H1 (cell line): ENCODE data around the gene GPR155. TPM values are rescaled to one million over a fixed set of nuclear protein-coding genes. Genes with fewer than 3 reads are reported as not detected.
"Not testable (repeated sequence)": the region's sequence is repeated elsewhere in the genome, so short reads cannot be mapped to it uniquely, and the experiment has no call there.

ENCODE experiments used
- CTCF ChIA-PET: fragments of 300-600 bp; sonication (Branson Sonifier 250); formaldehyde crosslinking; loops from one replicate; lab custom pipeline; 2021; ENCODE audit not compliant: partially characterized antibody; lab: Charles Lee
- POLR2A ChIA-PET: fragments of 300-600 bp; sonication (Branson Sonifier 250); formaldehyde crosslinking; loops from one replicate; lab custom pipeline; 2021; ENCODE audit warnings: inconsistent platforms; ENCODE audit not compliant: partially characterized antibody; lab: Charles Lee
- DNase-seq, 2 experiments: peaks; one replicate each; pipeline versions ENCODE4 v3.0.0 to v3.0.0-alpha.2; 2010 to 2022; ENCODE audit warnings: low spot score in 2 of 2, low read depth in 1 of 2, mixed read lengths in 1 of 2
- FAIRE-seq: peaks from 2 replicates; lab custom pipeline; 2011; peaks lifted over from hg19 to GRCh38; lab: Jason Lieb, UNC
- H2AFZ ChIP-seq: 2 replicates; pipeline ENCODE4 v1.8.1; 2012; ENCODE audit warnings: low read length, inconsistent platforms
- H2AK5ac ChIP-seq: 2 replicates; pipeline ENCODE4 v1.6.1; 2013; ENCODE audit warnings: low read depth, low read length
- H2BK120ac ChIP-seq: replicated peaks from 2 replicates; pipeline ENCODE3; 2013; ENCODE audit warnings: low read depth, low read length, inconsistent platforms
- H2BK12ac ChIP-seq: 2 replicates; pipeline ENCODE4 v1.6.1; 2013; ENCODE audit warnings: low read depth, low read length
- H2BK15ac ChIP-seq: 2 replicates; pipeline ENCODE4 v1.6.1; 2013; ENCODE audit warnings: low read length
- H2BK20ac ChIP-seq: 2 replicates; pipeline ENCODE4 v1.6.1; 2013; ENCODE audit warnings: low read length
- H2BK5ac ChIP-seq: 2 replicates; pipeline ENCODE4 v1.6.1; 2013; ENCODE audit warnings: low read depth, low read length
- H3K14ac ChIP-seq: 2 replicates; pipeline ENCODE4 v1.6.1; 2013; ENCODE audit warnings: inconsistent platforms; ENCODE audit not compliant: insufficient read length
- H3K18ac ChIP-seq: 2 replicates; pipeline ENCODE4 v1.6.1; 2013; ENCODE audit warnings: low read length; ENCODE audit errors: extremely low read depth
- H3K23ac ChIP-seq: 2 replicates; pipeline ENCODE4 v1.6.1; 2013; ENCODE audit warnings: inconsistent platforms; ENCODE audit not compliant: insufficient read length
- H3K23me2 ChIP-seq: 2 replicates; pipeline ENCODE4 v1.6.1; 2013; ENCODE audit warnings: low read depth, low read length
- H3K27ac ChIP-seq: 2 replicates; pipeline ENCODE4 v1.6.1; 2011; ENCODE audit warnings: low read depth, low read length, inconsistent platforms
- H3K27me3 ChIP-seq, 4 experiments: replicated peaks in 1 of 4; 1 replicate in 1 of 4; 2 replicates in 3 of 4; pipeline versions ENCODE4 v1.6.1 to v1.8.1; 2011 to 2013; ENCODE audit warnings: low read length in 3 of 4, mild to moderate bottlenecking in 3 of 4, inconsistent platforms in 2 of 4, mixed read lengths in 2 of 4, moderate library complexity in 1 of 4; ENCODE audit not compliant: control insufficient read depth in 3 of 4, insufficient read depth in 3 of 4; ENCODE audit errors: extremely low read depth in 1 of 4
- H3K36me3 ChIP-seq, 4 experiments: 2 replicates each; pipeline versions ENCODE4 v1.6.1 to v1.8.1; 2011 to 2013; ENCODE audit warnings: mild to moderate bottlenecking in 4 of 4, low read length in 3 of 4, moderate library complexity in 2 of 4, control low read depth in 1 of 4, inconsistent platforms in 1 of 4; ENCODE audit not compliant: insufficient read depth in 4 of 4, control insufficient read depth in 2 of 4
- H3K4ac ChIP-seq: replicated peaks from 2 replicates; pipeline ENCODE3; 2013; ENCODE audit warnings: low read length, low read depth, mixed read lengths, inconsistent platforms; ENCODE audit not compliant: insufficient read length
- H3K4me1 ChIP-seq, 4 experiments: replicated peaks in 1 of 4; 1 replicate in 1 of 4; 2 replicates in 3 of 4; pipeline versions ENCODE4 v1.6.1 to v1.8.1; 2011 to 2013; ENCODE audit warnings: low read length in 3 of 4, inconsistent platforms in 2 of 4, mixed read lengths in 1 of 4; ENCODE audit not compliant: insufficient read depth in 4 of 4, control insufficient read depth in 3 of 4
- H3K4me2 ChIP-seq, 2 experiments: 2 replicates each; pipeline versions ENCODE4 v1.6.1 to v1.8.1; 2011 to 2013; ENCODE audit warnings: low read depth in 2 of 2, low read length in 2 of 2, control low read depth in 1 of 2, inconsistent platforms in 1 of 2, mild to moderate bottlenecking in 1 of 2; ENCODE audit not compliant: insufficient read depth in 1 of 2
- H3K4me3 ChIP-seq, 4 experiments: fragments of 200-600, 300-600 bp in 1 of 4; sonication (generic), shearing (Covaris generic), sonication (Bioruptor Twin) in 1 of 4; 2 replicates each; pipeline versions ENCODE4 v1.5.1 to v1.8.1; 2011 to 2016; ENCODE audit warnings: low read length in 4 of 4, low read depth in 3 of 4, control low read depth in 2 of 4, inconsistent platforms in 2 of 4, mild to moderate bottlenecking in 2 of 4, mixed read lengths in 1 of 4, moderate library complexity in 1 of 4; ENCODE audit not compliant: insufficient read depth in 2 of 4; ENCODE audit errors: extremely low read depth in 1 of 4
- H3K56ac ChIP-seq: replicated peaks from 2 replicates; pipeline ENCODE3; 2013; ENCODE audit warnings: low read depth, mild to moderate bottlenecking, mixed read lengths, low read length, inconsistent platforms; ENCODE audit not compliant: insufficient read length
- H3K79me1 ChIP-seq: 2 replicates; pipeline ENCODE4 v1.6.1; 2013; ENCODE audit warnings: low read depth, low read length, control low read depth
- H3K79me2 ChIP-seq, 2 experiments: 2 replicates each; pipeline versions ENCODE4 v1.6.1 to v1.8.1; 2012 to 2013; ENCODE audit warnings: low read length in 2 of 2, mild to moderate bottlenecking in 2 of 2, inconsistent platforms in 1 of 2; ENCODE audit not compliant: insufficient read depth in 2 of 2, control insufficient read depth in 1 of 2
- H3K9ac ChIP-seq, 4 experiments: replicated peaks in 1 of 4; 1 replicate in 1 of 4; 2 replicates in 3 of 4; pipeline versions ENCODE4 v1.6.1 to v1.8.1; 2011 to 2013; ENCODE audit warnings: low read depth in 3 of 4, low read length in 3 of 4, control low read depth in 2 of 4, mild to moderate bottlenecking in 2 of 4, moderate library complexity in 2 of 4, inconsistent platforms in 1 of 4; ENCODE audit errors: extremely low read depth in 1 of 4
- H3K9me3 ChIP-seq, 2 experiments: 2 replicates each; pipeline versions ENCODE4 v1.6.1 to v1.8.1; 2012 to 2013; ENCODE audit warnings: mild to moderate bottlenecking in 2 of 2, moderate library complexity in 2 of 2, control low read depth in 1 of 2, inconsistent platforms in 1 of 2, low read depth in 1 of 2, low read length in 1 of 2, mixed read lengths in 1 of 2; ENCODE audit not compliant: insufficient read depth in 2 of 2
- H4K20me1 ChIP-seq, 2 experiments: replicated peaks in 1 of 2; 2 replicates each; pipeline versions ENCODE3 to v1.8.1; 2011 to 2013; ENCODE audit warnings: inconsistent platforms in 2 of 2, low read length in 2 of 2, mild to moderate bottlenecking in 1 of 2; ENCODE audit not compliant: insufficient read depth in 2 of 2, control insufficient read depth in 1 of 2
- H4K5ac ChIP-seq: 2 replicates; pipeline ENCODE4 v1.6.1; 2013; ENCODE audit warnings: low read length, low read depth, mixed read lengths, inconsistent platforms; ENCODE audit not compliant: insufficient read length
- H4K8ac ChIP-seq: 2 replicates; pipeline ENCODE4 v1.8.0; 2013; ENCODE audit warnings: mild to moderate bottlenecking, moderate library complexity, low read length, inconsistent platforms; ENCODE audit not compliant: insufficient read depth; ENCODE audit errors: extremely low read depth
- H4K91ac ChIP-seq: replicated peaks from 2 replicates; pipeline ENCODE3; 2013; ENCODE audit warnings: low read length, mixed read lengths, inconsistent platforms; ENCODE audit not compliant: insufficient read length
- WGBS, 2 experiments: shearing (Covaris generic) in 1 of 2; methylation state at CpG; one replicate each; pipeline versions ENCODE4 v1.1.6 to v1.1.7; 2013 to 2015; ENCODE audit warnings: low lambda C conversion rate in 2 of 2, mixed read lengths in 2 of 2, inconsistent platforms in 1 of 2, low coverage in 1 of 2, missing lambda C conversion rate in 1 of 2; ENCODE audit not compliant: insufficient replicate concordance in 2 of 2, insufficient coverage in 1 of 2, insufficient read length in 1 of 2; ENCODE audit errors: extremely low coverage in 1 of 2, missing lambda C conversion rate in 1 of 2; 5-methylcytosine and 5-hydroxymethylcytosine counted together
- polyA plus RNA-seq, 7 experiments: library from polyadenylated mRNA; depleted of rRNA in 3 of 7; stranded (reverse) in 5 of 7; unstranded in 2 of 7; fragments of >200 nt in 5 of 7; fragments of 200-250 nt in 2 of 7; gene quantifications; 1 replicate in 5 of 7; 2 replicates in 1 of 7; 4 replicates in 1 of 7; pipeline versions ENCODE4 v1.2.1 to v1.2.3, GENCODE V29; 2011 to 2013; ENCODE audit warnings: missing spikeins in 2 of 7, mixed read lengths in 2 of 7
- total RNA-seq: library from RNA; stranded (reverse); fragmentation: NEBNext Ultra II Directional; extraction: Animal tissue kit (Norgen Biotek cat#: 25700); gene quantifications from 2 replicates; pipeline ENCODE4 v1.2.1, GENCODE V29; 2021

GPR155 gene
- total and polyA plus RNA-seq, 2 of the 8 experiments (the other 6 are each of a cell fraction or from before 2014, with no cell fraction given) = 0.26 to 2.1 TPM

DNA sequence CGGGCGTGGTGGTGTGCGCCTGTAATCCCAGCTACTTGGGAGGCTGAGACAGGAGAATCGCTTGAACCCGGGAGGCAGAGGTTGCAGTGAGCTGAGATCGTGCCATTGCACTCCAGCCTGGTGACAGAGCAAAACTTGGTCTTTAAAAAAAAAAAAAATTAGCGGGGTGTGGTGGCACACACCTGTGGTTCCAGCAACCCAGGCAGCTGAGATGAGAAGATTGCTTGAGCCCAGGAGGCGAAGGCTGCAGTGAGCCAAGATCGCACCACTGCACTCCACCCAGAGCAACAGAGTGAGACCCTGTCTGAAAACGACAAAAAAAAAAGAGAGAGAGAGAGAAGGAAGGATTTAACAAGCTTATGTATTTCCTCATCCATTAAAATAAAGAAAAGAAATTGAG is 2.7 kb upstream of the GPR155 start:
- H3K4me2 ChIP-seq, H3K56ac ChIP-seq, H3K9ac ChIP-seq, H2AK5ac ChIP-seq, H2AFZ ChIP-seq, H4K20me1 ChIP-seq, H3K14ac ChIP-seq, H2BK15ac ChIP-seq, H2BK5ac ChIP-seq, H2BK20ac ChIP-seq, H2BK12ac ChIP-seq, FAIRE-seq, H3K36me3 ChIP-seq, H3K4me1 ChIP-seq, H3K79me1 ChIP-seq, H3K9me3 ChIP-seq, H4K5ac ChIP-seq, DNase-seq, H3K4ac ChIP-seq, H3K23ac ChIP-seq, H4K91ac ChIP-seq, H3K27ac ChIP-seq, H3K18ac ChIP-seq, H2BK120ac ChIP-seq, H3K79me2 ChIP-seq, H4K8ac ChIP-seq, H3K4me3 ChIP-seq: not testable (repeated sequence)
- WGBS, 2 experiments = 89% methylated on average over 7 of the region's 10 CpGs; no CpG with 5 or more reads in 1 of the 2 experiments
- CTCF ChIA-PET = interaction anchor here (0.7 kb wide), 1 partner anchor 14 kb away, joined by 3 read pairs; no protein-coding TSS in a partner anchor
- H3K27me3 ChIP-seq = peaks cover 0 to 18% (median 9%) of the 10 kb centered on the region in 4 experiments; a peak in 6 of 7 replicates
- POLR2A ChIA-PET = interaction anchor here (0.6 kb wide), 1 partner anchor 81 kb away, joined by 3 read pairs; no protein-coding TSS in a partner anchor
- H3K23me2 ChIP-seq = peaks cover 11% of the 10 kb centered on the region; the same call in 1 of the 2 replicates
